ENCODE results near the gene RELN. TPM values are rescaled to one million over a fixed set of nuclear protein-coding genes. Genes with fewer than 3 reads are reported as not detected.

The RELN gene
- polyA plus RNA-seq, 1 donor (not counting 4 experiments of a cell fraction or from before 2014, with no cell fraction given), result not detected

DNA sequence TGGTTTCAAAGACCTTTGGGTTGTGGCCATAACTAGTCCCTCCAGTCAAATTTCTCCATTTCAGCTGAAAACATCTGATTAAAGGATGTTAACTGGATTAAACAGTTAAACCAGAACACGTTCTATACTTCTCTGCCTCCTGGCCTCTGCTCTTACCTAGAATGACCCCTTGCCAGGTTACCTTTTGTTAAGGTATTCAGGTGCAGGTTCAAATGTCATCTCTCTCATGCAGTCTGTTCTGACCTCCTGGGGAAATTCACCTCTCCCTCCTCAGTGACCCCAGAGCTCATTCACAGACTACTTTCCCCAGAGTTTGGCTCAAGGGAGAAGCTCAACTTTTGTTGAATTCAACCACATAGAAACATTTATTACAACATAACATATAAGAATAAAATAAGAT is 67.8 kb downstream of the RELN start:
- Histone ChIP-seq H3K4me2 (ENCODE audit: control insufficient read depth, extremely low read depth, insufficient read depth, low read depth, low read length) (no peak overlapping the region), H3K4me3 (ENCODE audit: control insufficient read depth in 2 of 3, extremely low read depth in 1 of 3, insufficient read depth in 2 of 3, low read depth in 1 of 3, low read length in 3 of 3) (no peak overlapping the region), H2AFZ (ENCODE audit: control insufficient read depth, low read length) (no peak overlapping the region), H3K4me1 (ENCODE audit: control insufficient read depth, extremely low read depth, insufficient read depth, low read length) (no peaks in the 10 kb centered on the region), H4K20me1 (ENCODE audit: control insufficient read depth, extremely low read depth, insufficient read depth, low read length) (no peaks in the 10 kb centered on the region), H3K9me3 (ENCODE audit: control insufficient read depth, low read depth, low read length) (no peaks in the 10 kb centered on the region), H3K79me2 (ENCODE audit: control insufficient read depth, insufficient read depth, low read length) (no peaks in the 10 kb centered on the region), H3K9me1 (ENCODE audit: control insufficient read depth, extremely low read depth, insufficient read depth, low read length) (no peaks in the 10 kb centered on the region), H3K27me3 (ENCODE audit: control insufficient read depth, extremely low read depth, insufficient read depth, low read length) (no peaks in the 10 kb centered on the region), H3K36me3 (ENCODE audit: control insufficient read depth in 2 of 2, extremely low read depth in 1 of 2, insufficient read depth in 2 of 2, low read length in 2 of 2) (no peaks in the 10 kb centered on the region), H3K27ac (ENCODE audit: control insufficient read depth, insufficient read depth, low read length) (no peak overlapping the region), H3K9ac (ENCODE audit: control insufficient read depth, extremely low read depth, insufficient read depth, low read length) (no peak overlapping the region)
- DNase-seq (ENCODE audit: low read depth, low spot score) (no peak), FAIRE-seq (no peak)
- no peak for TF ChIP-seq EZH2 (IDR thresholded peaks at IDR 0.05; ENCODE audit: low read length)
- TF ChIP-seq, protein P1, sequence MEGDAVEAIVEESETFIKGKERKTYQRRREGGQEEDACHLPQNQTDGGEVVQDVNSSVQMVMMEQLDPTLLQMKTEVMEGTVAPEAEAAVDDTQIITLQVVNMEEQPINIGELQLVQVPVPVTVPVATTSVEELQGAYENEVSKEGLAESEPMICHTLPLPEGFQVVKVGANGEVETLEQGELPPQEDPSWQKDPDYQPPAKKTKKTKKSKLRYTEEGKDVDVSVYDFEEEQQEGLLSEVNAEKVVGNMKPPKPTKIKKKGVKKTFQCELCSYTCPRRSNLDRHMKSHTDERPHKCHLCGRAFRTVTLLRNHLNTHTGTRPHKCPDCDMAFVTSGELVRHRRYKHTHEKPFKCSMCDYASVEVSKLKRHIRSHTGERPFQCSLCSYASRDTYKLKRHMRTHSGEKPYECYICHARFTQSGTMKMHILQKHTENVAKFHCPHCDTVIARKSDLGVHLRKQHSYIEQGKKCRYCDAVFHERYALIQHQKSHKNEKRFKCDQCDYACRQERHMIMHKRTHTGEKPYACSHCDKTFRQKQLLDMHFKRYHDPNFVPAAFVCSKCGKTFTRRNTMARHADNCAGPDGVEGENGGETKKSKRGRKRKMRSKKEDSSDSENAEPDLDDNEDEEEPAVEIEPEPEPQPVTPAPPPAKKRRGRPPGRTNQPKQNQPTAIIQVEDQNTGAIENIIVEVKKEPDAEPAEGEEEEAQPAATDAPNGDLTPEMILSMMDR (optimal IDR thresholded peaks at IDR 0.05 in 1 of 3, IDR thresholded peaks at IDR 0.05 in 1 of 3, conservative IDR thresholded peaks at IDR 0.05 in 1 of 3; ENCODE audit: extremely low read depth in 1 of 3, insufficient read depth in 2 of 3, low read length in 3 of 3), result no peak
- dilution Hi-C loops (cut with MboI; ENCODE audit: extremely low pct_ligation_motif_present, low sequenced_read_pairs), result no loop called here

DNA sequence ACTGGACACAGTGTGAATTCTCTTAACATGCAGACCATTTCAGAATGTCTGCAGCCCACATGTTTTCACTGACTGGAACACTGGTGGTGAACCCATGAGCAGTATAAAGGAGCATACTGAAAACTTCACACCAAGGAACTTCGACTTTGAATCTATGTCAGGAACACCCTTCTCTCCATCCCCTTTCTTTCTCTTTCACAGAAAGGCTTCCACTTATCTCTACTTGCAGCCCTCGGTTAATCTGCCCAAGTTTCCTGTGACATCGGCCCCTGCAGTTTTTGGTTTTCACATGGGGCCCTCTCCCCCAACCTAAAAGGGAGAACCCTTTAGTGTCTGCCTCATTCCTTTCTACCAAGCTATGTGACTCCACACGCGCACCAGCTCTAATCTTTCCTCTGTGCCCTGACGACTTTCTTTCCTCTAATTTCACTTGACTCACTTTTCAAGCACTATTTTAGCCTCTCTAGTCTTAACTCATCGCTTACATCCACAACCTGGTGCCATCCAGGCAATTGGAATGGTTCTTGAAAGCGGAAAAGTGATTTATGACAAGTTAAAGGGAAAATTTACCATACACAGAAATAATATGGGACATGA is 70.1 kb downstream of the RELN start:
- no peak overlapping the region for H2AFZ ChIP-seq (ENCODE audit: control insufficient read depth, low read length)
- FAIRE-seq, result no peak
- no peaks in the 10 kb centered on the region for H4K20me1 ChIP-seq (ENCODE audit: control insufficient read depth, extremely low read depth, insufficient read depth, low read length)
- no peaks in the 10 kb centered on the region for H3K9me3 ChIP-seq (ENCODE audit: control insufficient read depth, low read depth, low read length)
- H3K36me3 ChIP-seq (ENCODE audit: control insufficient read depth in 2 of 2, extremely low read depth in 1 of 2, insufficient read depth in 2 of 2, low read length in 2 of 2), result no peaks in the 10 kb centered on the region
- H3K79me2 ChIP-seq (ENCODE audit: control insufficient read depth, insufficient read depth, low read length), result no peaks in the 10 kb centered on the region
- no peaks in the 10 kb centered on the region for H3K9me1 ChIP-seq (ENCODE audit: control insufficient read depth, extremely low read depth, insufficient read depth, low read length)
- dilution Hi-C loops (cut with MboI; ENCODE audit: extremely low pct_ligation_motif_present, low sequenced_read_pairs), result no loop called here
- DNase-seq (ENCODE audit: low read depth, low spot score), result no peak
- no peak overlapping the region for H3K27ac ChIP-seq (ENCODE audit: control insufficient read depth, insufficient read depth, low read length)
- TF ChIP-seq, protein P1 (optimal IDR thresholded peaks at IDR 0.05 in 1 of 3, IDR thresholded peaks at IDR 0.05 in 1 of 3, conservative IDR thresholded peaks at IDR 0.05 in 1 of 3; ENCODE audit: extremely low read depth in 1 of 3, insufficient read depth in 2 of 3, low read length in 3 of 3), result no peak
- no peak for TF ChIP-seq EZH2 (IDR thresholded peaks at IDR 0.05; ENCODE audit: low read length)
- H3K4me1 ChIP-seq (ENCODE audit: control insufficient read depth, extremely low read depth, insufficient read depth, low read length), result no peaks in the 10 kb centered on the region
- no peak overlapping the region for H3K9ac ChIP-seq (ENCODE audit: control insufficient read depth, extremely low read depth, insufficient read depth, low read length)
- H3K4me2 ChIP-seq (ENCODE audit: control insufficient read depth, extremely low read depth, insufficient read depth, low read depth, low read length), result no peak overlapping the region
- H3K4me3 ChIP-seq (ENCODE audit: control insufficient read depth in 2 of 3, extremely low read depth in 1 of 3, insufficient read depth in 2 of 3, low read depth in 1 of 3, low read length in 3 of 3), result no peak overlapping the region
- H3K27me3 ChIP-seq (ENCODE audit: control insufficient read depth, extremely low read depth, insufficient read depth, low read length), result no peaks in the 10 kb centered on the region

All from keratinocyte (primary cell).